Activated CD4-positive, alpha-beta T cell treated with anti-CD3 and anti-CD28 coated beads, Interleukin-2, amount 10 ng/mL, durations not matched to agents 7 days and 5 days (primary cell): ENCODE measurements around the gene DCN. TPM values are rescaled to one million over a fixed set of nuclear protein-coding genes. Genes with fewer than 3 reads are reported as not detected.
"Not testable (repeated sequence)": the region's sequence is repeated elsewhere in the genome, so short reads cannot be mapped to it uniquely, and the experiment has no call there.

Experiments used
- CTCF ChIA-PET: fragments of 350-600 bp; sonication (Branson Sonifier 250); formaldehyde crosslinking; loops from one replicate; lab custom pipeline; 2021; ENCODE audit warnings: antibody characterized with exemption; lab: Charles Lee
- POLR2A ChIA-PET: fragments of 350-600 bp; sonication (Branson Sonifier 250); formaldehyde crosslinking; loops from one replicate; lab custom pipeline; 2021; ENCODE audit warnings: antibody characterized with exemption; lab: Charles Lee
- DNase-seq: peaks from one replicate; pipeline ENCODE4 v3.0.0-alpha.2; 2020
- H3K27ac Mint-ChIP-seq: one replicate; pipeline ENCODE4 v1.8.0; 2021; ENCODE audit warnings: mild to moderate bottlenecking, moderate library complexity, mixed read lengths
- H3K27me3 Mint-ChIP-seq: one replicate; pipeline ENCODE4 v1.8.0; 2021; ENCODE audit warnings: mixed read lengths
- H3K36me3 Mint-ChIP-seq: one replicate; pipeline ENCODE4 v1.8.0; 2021; ENCODE audit warnings: low read depth, mixed read lengths
- H3K4me1 Mint-ChIP-seq: one replicate; pipeline ENCODE4 v1.8.0; 2021; ENCODE audit warnings: mixed read lengths
- H3K4me3 Mint-ChIP-seq: one replicate; pipeline ENCODE4 v1.8.0; 2021; ENCODE audit warnings: mild to moderate bottlenecking, moderate library complexity, mixed read lengths
- H3K9me3 Mint-ChIP-seq: one replicate; pipeline ENCODE4 v1.8.0; 2021; ENCODE audit warnings: mixed read lengths
- total RNA-seq, 2 experiments: library from RNA; stranded (reverse); gene quantifications; one replicate each; pipeline ENCODE4 v1.2.3, GENCODE V29; 2021

Gene DCN
- total RNA-seq, 2 experiments from 2014 or later = not detected

- H3K36me3 Mint-ChIP-seq, POLR2A ChIA-PET, CTCF ChIA-PET, DNase-seq, H3K27me3 Mint-ChIP-seq, H3K27ac Mint-ChIP-seq, H3K4me1 Mint-ChIP-seq, H3K4me3 Mint-ChIP-seq, H3K9me3 Mint-ChIP-seq: not testable (repeated sequence)
Measured at GRCh38 chr12:91207301-91207700, 24.7 kb upstream of the DCN start.

- H3K36me3 Mint-ChIP-seq = no peaks in the 10 kb centered on the region
- H3K4me3 Mint-ChIP-seq = no peak overlapping the region
- no peaks in the 10 kb centered on the region for H3K27me3 Mint-ChIP-seq
- DNase-seq = no peak
- CTCF ChIA-PET = no interaction called here
- no peaks in the 10 kb centered on the region for H3K4me1 Mint-ChIP-seq
- POLR2A ChIA-PET = no interaction called here
- H3K9me3 Mint-ChIP-seq = no peaks in the 10 kb centered on the region
- no peak overlapping the region for H3K27ac Mint-ChIP-seq
Measured at GRCh38 chr12:91205811-91206210, 23.2 kb upstream of the DCN start.

- no peaks in the 10 kb centered on the region for H3K4me1 Mint-ChIP-seq
- ChIA-PET POLR2A (no interaction called here), CTCF (no interaction called here)
- no peak overlapping the region for H3K27ac Mint-ChIP-seq
- H3K4me3 Mint-ChIP-seq = no peak overlapping the region
- no peaks in the 10 kb centered on the region for H3K9me3 Mint-ChIP-seq
- no peak for DNase-seq
- H3K27me3 Mint-ChIP-seq = no peaks in the 10 kb centered on the region
- no peaks in the 10 kb centered on the region for H3K36me3 Mint-ChIP-seq
Measured at GRCh38 chr12:91204421-91204820, 21.8 kb upstream of the DCN start.

- Mint-ChIP-seq H3K36me3 (no peaks in the 10 kb centered on the region), H3K4me3 (no peak overlapping the region), H3K27ac (no peak overlapping the region), H3K9me3 (no peaks in the 10 kb centered on the region), H3K27me3 (no peaks in the 10 kb centered on the region), H3K4me1 (no peaks in the 10 kb centered on the region)
- CTCF ChIA-PET = no interaction called here
- POLR2A ChIA-PET = no interaction called here
- DNase-seq = no peak
Measured at GRCh38 chr12:91203610-91204009, 21.0 kb upstream of the DCN start.

GRCh38 chr12:91202390-91202789, 19.8 kb upstream of the DCN start:
- no peaks in the 10 kb centered on the region for H3K36me3 Mint-ChIP-seq
- POLR2A ChIA-PET = no interaction called here
- H3K4me3 Mint-ChIP-seq = no peak overlapping the region
- no peak for DNase-seq
- CTCF ChIA-PET = no interaction called here
- H3K4me1 Mint-ChIP-seq = no peaks in the 10 kb centered on the region
- H3K9me3 Mint-ChIP-seq = no peaks in the 10 kb centered on the region
- no peaks in the 10 kb centered on the region for H3K27me3 Mint-ChIP-seq
- no peak overlapping the region for H3K27ac Mint-ChIP-seq

GRCh38 chr12:91196436-91196835, 13.8 kb upstream of the DCN start:
- H3K36me3 Mint-ChIP-seq = no peaks in the 10 kb centered on the region
- ChIA-PET POLR2A (interaction anchor here (0.6 kb wide), 1 partner anchor 256 kb away, joined by 6 read pairs; no protein-coding TSS in a partner anchor), CTCF (no interaction called here)
- H3K9me3 Mint-ChIP-seq = no peaks in the 10 kb centered on the region
- no peaks in the 10 kb centered on the region for H3K4me1 Mint-ChIP-seq
- H3K27me3 Mint-ChIP-seq = no peaks in the 10 kb centered on the region
- H3K4me3 Mint-ChIP-seq = no peak overlapping the region
- no peak overlapping the region for H3K27ac Mint-ChIP-seq
- no peak for DNase-seq

- Mint-ChIP-seq H3K27ac (no peak overlapping the region), H3K9me3 (no peaks in the 10 kb centered on the region), H3K36me3 (no peaks in the 10 kb centered on the region), H3K4me1 (no peaks in the 10 kb centered on the region), H3K27me3 (no peaks in the 10 kb centered on the region), H3K4me3 (no peak overlapping the region)
- POLR2A ChIA-PET = no interaction called here
- CTCF ChIA-PET = no interaction called here
- no peak for DNase-seq
Measured at GRCh38 chr12:91194500-91194899, 11.9 kb upstream of the DCN start.

GRCh38 chr12:91191513-91192111, 9.0 kb upstream of the DCN start:
- H3K9me3 Mint-ChIP-seq = no peaks in the 10 kb centered on the region

GRCh38 chr12:91189516-91189915, 6.9 kb upstream of the DCN start:
- Mint-ChIP-seq H3K36me3 (no peaks in the 10 kb centered on the region), H3K4me3 (no peak overlapping the region), H3K4me1 (no peaks in the 10 kb centered on the region), H3K27ac (no peak overlapping the region), H3K9me3 (no peaks in the 10 kb centered on the region), H3K27me3 (no peaks in the 10 kb centered on the region)
- DNase-seq = no peak
- ChIA-PET POLR2A (no interaction called here), CTCF (no interaction called here)

More at GRCh38 chr12:91191513-91192111, 9.0 kb upstream of the DCN start:
- Mint-ChIP-seq H3K4me1 (no peaks in the 10 kb centered on the region), H3K27me3 (no peaks in the 10 kb centered on the region), H3K36me3 (no peaks in the 10 kb centered on the region), H3K4me3 (no peak overlapping the region), H3K27ac (no peak overlapping the region)
- DNase-seq = no peak
- CTCF ChIA-PET = no interaction called here
- POLR2A ChIA-PET = no interaction called here

GRCh38 chr12:91188778-91189177, 6.2 kb upstream of the DCN start:
- no peaks in the 10 kb centered on the region for H3K4me1 Mint-ChIP-seq
- no peaks in the 10 kb centered on the region for H3K36me3 Mint-ChIP-seq
- no peak overlapping the region for H3K27ac Mint-ChIP-seq
- no peaks in the 10 kb centered on the region for H3K9me3 Mint-ChIP-seq
- no peak overlapping the region for H3K4me3 Mint-ChIP-seq
- no peaks in the 10 kb centered on the region for H3K27me3 Mint-ChIP-seq
- DNase-seq = no peak
- ChIA-PET POLR2A (no interaction called here), CTCF (no interaction called here)

GRCh38 chr12:91186156-91186555, 3.5 kb upstream of the DCN start:
- Mint-ChIP-seq H3K27ac (no peak overlapping the region), H3K4me3 (no peak overlapping the region), H3K27me3 (no peaks in the 10 kb centered on the region), H3K9me3 (no peaks in the 10 kb centered on the region), H3K36me3 (no peaks in the 10 kb centered on the region), H3K4me1 (no peaks in the 10 kb centered on the region)
- CTCF ChIA-PET = no interaction called here
- POLR2A ChIA-PET = no interaction called here
- no peak for DNase-seq

- Mint-ChIP-seq H3K27ac (no peak overlapping the region), H3K27me3 (no peaks in the 10 kb centered on the region), H3K9me3 (no peaks in the 10 kb centered on the region), H3K4me1 (no peaks in the 10 kb centered on the region), H3K36me3 (no peaks in the 10 kb centered on the region), H3K4me3 (no peak overlapping the region)
- DNase-seq = no peak
- ChIA-PET CTCF (no interaction called here), POLR2A (no interaction called here)
Measured at GRCh38 chr12:91185421-91185820, 2.8 kb upstream of the DCN start.

- H3K9me3 Mint-ChIP-seq = no peaks in the 10 kb centered on the region
- H3K4me3 Mint-ChIP-seq = no peak overlapping the region
- H3K36me3 Mint-ChIP-seq = no peaks in the 10 kb centered on the region
- ChIA-PET POLR2A (no interaction called here), CTCF (no interaction called here)
- no peaks in the 10 kb centered on the region for H3K4me1 Mint-ChIP-seq
- H3K27me3 Mint-ChIP-seq = no peaks in the 10 kb centered on the region
- no peak overlapping the region for H3K27ac Mint-ChIP-seq
- no peak for DNase-seq
Measured at GRCh38 chr12:91183551-91183950, 934 bp upstream of the DCN start.
